Activated CD4-positive, alpha-beta T cell treated with anti-CD3 and anti-CD28 coated beads, Interleukin-2, amount 50 U/mL, for 4 hours (primary cell): ENCODE data around the gene TM4SF4.

Experiments
- DNase-seq, 2 experiments: peaks; one replicate each; pipeline ENCODE4 v3.0.0-alpha.2; 2020

The TM4SF4 gene

GRCh38 chr3:149487598-149488197 lies 13.2 kb downstream of the TM4SF4 start:
- DNase-seq = peak in 1 of 2 experiments; percentile 4

DNA sequence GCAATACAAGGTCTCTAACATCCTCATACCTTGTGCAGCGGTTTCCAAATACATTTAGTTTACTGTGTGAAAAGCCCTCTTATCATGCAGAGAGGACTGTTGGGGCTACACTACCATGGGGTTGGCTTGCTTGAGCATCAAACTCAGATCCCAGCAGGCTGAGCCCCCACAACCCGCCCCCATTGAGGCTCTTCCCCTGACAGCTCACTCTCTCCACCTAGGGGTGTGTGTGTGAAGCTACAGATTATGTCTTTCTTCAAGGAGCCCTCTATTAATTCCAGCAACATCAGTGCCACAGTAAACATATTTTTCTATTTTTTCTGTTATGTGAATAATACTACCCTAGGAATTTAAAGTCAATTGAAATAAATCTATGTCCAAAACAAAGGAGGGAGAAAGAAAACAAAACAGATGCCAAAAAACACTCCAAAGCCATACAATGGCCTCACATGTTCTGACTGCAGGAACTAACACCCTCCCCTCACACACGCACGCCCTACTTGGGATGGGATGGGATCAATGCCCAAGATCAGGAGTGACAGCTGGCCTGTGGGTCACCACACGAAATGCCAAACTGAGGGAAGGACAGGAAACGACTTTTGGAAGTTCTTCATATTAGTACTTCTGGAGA lies 14.7 kb downstream of the TM4SF4 start:
- DNase-seq = no peak

DNA sequence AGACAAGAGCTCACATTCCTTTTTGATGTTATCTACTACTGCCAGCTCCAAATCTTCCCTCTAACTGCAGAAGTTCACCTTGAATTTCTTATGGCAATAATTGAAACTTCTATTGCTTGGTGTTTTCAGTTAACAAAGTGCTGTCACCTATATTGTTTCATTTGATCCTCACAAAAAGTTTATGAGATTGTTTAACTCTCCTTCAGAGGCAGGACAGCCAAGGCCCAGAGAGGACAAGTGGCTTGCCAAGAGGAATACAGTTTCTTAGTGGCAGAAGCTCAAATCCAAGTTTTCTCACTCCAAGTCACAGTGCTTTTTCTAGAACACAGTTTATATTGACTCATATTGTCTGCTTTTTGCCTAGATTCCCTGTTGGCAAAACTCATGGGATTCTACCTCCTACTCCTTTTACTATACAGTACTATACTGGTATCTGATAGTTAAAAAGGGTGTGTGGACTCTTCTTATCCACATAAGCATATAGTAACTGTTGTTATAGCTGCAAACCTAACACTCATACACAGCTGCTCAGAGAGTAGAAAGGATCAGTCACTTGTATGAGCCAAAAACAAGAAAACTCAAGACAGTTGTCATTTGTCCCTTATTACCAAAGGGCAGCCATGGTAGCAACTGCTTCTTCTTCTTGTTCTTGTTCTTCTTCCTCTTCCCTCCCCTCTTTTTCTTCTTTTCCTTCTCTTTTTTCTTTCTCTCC lies 15.9 kb downstream of the TM4SF4 start:
- no peak for DNase-seq

GRCh38 chr3:149493315-149494021 lies 19.0 kb downstream of the TM4SF4 start:
- DNase-seq = no peak

DNA sequence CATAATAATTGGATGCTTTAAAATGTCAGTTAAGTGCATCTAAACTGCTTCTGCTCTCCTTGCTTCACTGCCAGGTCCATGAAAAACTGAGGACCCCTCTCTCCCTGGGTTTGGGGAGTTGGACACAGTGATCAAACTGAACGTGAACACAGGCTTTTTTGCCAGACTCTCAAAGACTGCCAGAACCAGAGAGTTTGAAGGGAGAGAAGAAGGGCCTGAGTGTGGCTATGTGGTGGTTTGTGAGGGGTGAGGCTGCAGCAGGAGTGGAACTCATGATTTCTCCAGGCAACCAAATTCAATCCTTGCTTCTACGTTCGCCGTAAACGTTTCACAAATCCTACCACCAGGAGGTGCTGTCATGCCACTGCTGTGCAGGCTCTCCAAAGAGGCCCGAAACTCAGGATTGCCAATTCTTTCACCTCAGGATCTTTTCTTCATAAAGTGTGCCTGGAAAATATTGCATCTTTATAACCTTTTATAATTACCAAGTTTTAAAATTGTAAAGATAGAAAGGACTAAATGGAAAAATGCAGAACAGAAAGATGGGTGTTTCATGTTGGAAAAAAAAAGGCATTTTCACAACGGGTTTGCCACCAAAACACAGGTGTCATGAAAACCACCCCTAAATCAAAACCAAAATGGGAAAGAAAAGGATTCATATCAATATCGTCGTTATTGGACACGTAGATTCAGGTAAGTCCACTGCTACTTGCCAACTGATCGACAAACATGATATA lies 19.7 kb downstream of the TM4SF4 start:
- no peak for DNase-seq

- DNase-seq = no peak
Measured at GRCh38 chr3:149494759-149495580, 20.5 kb downstream of the TM4SF4 start.

GRCh38 chr3:149495581-149496125 lies 21.2 kb downstream of the TM4SF4 start:
- no peak for DNase-seq

GRCh38 chr3:149496891-149497290 lies 22.4 kb downstream of the TM4SF4 start:
- no peak for DNase-seq

DNA sequence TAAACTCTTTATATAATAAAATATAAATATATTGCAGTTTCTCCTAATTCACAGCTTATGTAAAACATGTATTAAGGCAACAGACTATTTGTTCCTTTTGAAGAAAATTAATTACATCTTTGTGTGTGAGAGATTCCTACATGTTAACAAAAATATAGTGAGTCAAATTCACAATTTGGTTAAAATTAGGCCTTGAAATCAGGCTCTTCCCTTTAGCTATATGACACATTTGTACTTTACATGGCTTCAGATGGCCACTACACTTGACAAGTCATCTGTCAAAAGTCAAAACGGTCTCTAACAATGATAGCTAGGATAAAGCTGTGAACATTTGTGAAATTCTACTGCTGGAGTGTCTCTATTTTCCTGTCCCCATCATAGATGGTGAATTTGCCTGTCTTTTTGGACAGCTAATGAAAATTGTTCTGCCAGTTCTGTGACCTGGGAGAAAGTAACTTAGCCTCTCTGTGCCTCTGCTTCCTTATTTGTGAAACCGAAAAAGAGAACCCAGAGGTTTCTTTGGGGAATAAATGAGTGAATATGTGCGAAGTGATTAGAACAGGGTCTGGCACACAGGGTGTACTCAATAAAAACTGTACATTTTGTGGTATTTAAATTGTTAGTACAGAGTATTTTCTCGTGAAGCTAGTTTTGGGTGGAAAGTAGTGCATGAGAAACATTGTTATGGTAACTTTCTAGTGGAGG lies 23.6 kb downstream of the TM4SF4 start:
- no peak for DNase-seq

DNA sequence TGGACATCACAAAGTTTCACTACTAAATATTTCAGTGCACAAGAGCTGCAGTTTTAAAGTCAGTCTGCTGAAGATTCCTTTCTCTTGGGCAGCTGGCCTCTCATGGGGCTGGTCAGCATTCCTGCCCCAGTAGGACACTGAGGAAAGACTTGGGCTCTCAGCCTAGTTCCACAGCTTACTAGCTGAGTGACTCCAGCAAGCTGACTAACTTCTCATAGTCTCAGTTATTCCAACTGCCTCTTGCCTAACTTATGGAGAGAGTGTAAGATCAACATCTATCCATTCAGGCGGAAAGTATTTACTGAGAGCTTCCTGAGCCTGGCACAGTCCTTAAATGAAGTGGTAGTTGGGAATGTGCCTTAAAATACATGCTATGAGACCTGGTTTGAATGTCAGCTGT lies 27.0 kb downstream of the TM4SF4 start:
- DNase-seq = no peak

- no peak for DNase-seq
Measured at GRCh38 chr3:149502438-149502837, 27.9 kb downstream of the TM4SF4 start.

- no peak for DNase-seq
Measured at GRCh38 chr3:149506540-149506939, 32.0 kb downstream of the TM4SF4 start.

DNA sequence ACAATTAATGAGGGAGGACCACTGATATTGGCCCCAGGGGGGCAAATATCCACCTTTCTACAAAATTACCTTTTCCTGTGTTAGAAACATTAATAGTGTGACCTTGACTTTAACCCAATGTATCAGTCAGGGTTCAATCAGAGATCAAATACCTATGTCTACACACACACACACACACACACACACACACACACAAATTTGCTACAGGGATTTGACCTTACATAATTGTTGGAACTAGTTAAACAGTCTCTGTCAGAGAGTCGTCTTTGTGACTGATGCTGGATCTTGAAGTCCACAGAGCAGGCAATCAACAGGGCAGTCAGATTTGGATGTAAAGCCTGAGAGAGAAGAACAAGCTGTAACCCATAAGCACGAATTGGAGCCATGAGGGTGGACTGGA lies 32.5 kb downstream of the TM4SF4 start:
- no peak for DNase-seq

DNA sequence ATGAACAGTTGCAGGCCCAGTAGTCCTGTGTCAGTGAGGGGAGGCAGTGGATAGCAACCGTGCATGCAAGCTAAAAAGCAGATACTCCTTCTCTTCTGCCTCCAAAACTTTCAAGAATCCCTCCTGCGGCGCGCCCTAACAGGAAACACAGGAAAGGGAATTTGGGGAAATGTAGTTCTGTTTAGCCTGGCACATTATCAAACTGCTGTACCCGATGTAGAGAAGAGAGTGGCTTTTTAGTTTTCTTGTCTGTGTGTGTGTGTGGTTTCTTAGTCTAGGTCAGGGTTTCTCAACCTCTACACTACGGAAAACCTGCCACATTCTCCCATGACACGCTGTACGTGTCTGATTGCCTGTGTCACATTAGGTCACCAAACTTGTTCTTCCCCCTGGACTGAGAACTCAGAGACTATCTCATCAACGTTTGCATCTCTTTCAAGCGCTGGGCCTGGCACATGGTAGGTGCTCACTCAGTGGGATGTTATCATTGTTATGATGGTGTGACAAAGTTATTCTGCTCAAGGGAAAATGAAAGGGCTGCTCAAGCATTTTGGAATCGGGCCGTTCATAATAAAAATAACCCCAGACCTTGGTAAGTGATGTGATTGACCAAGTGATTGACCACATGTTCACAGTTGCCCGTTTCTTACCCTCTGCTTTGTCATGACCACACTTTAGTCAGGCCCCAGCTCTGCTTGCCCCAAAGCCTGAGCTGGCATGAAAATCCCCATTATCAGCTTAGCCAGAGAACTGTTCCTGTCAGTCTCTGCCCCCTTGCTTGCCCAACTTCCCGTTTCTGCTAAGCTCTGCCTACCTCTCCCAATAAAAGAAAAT lies 33.2 kb downstream of the TM4SF4 start:
- no peak for DNase-seq

- no peak for DNase-seq
Measured at GRCh38 chr3:149509526-149509925, 35.0 kb downstream of the TM4SF4 start.

DNA sequence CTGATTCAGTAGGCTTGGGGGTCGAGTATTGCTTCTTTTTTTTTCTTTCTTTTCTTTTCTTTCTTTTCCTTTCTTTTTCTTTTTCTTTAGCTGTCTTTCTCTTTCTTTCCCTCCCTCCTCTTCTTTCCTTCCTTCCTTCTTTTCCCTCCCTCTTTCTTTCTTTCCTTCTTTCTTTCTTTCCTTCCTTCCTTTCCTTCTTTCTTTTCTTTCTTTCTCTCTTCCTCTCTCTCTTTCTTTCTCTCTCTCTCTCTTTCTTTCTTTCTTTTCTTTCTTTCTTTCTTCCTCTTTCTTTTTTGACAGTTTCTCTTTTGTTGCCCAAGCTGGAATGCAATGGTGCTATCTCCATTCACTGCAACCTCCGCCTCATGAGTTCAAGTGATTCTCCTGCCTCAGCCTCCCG lies 36.0 kb downstream of the TM4SF4 start:
- DNase-seq = no peak

DNA sequence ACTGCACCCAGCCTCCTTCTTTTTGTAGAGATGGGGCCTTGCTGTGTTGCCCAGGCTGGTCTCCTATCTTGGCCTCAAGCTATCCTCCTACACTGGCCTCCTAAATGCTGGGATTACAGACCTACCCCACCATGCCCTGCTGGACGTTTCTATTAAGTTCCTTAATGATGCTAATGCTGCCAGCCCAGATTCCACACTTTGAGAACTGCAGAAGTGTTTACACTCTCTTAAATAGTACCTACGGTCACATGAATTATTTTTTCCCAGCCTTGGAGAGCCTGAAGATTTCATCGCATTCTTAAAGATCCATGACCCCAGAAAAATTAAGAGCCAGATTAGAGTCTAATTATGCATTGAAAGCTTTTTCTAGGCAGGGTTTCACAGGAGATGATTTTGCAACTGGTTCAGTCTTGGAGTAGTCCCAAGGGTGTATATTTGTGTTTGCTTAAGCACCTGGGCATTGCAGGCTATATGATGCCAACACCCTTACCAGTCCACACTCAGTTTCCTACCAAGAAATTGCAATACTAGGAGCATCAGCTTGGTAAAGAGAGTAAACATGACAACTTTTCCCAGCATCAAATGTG lies 36.6 kb downstream of the TM4SF4 start:
- no peak for DNase-seq

GRCh38 chr3:149512073-149512782 lies 37.7 kb downstream of the TM4SF4 start:
- DNase-seq = no peak

GRCh38 chr3:149514471-149514870 lies 40.0 kb downstream of the TM4SF4 start:
- DNase-seq = no peak
